H1 (cell line): ENCODE data around the gene DTNB. TPM values are rescaled to one million over a fixed set of nuclear protein-coding genes. Genes with fewer than 3 reads are reported as not detected.

Experiments used
- BCL11A ChIP-seq, 2 experiments: IDR thresholded peaks; one replicate each; pipeline ENCODE4 v1.6.1; 2011; ENCODE audit warnings: low read depth in 2 of 2, low read length in 2 of 2, mild to moderate bottlenecking in 2 of 2
- CTBP2 ChIP-seq: IDR thresholded peaks from 2 replicates; pipeline ENCODE4 v1.7.0; 2011; ENCODE audit warnings: borderline replicate concordance, mild to moderate bottlenecking, moderate library complexity, mixed read lengths, low read length; ENCODE audit not compliant: insufficient read depth, insufficient read length
- EP300 ChIP-seq, 2 experiments: IDR thresholded peaks; 1 replicate in 1 of 2; 2 replicates in 1 of 2; pipeline ENCODE4 v1.6.1; 2011 to 2012; ENCODE audit warnings: low read depth in 2 of 2, low read length in 2 of 2, mild to moderate bottlenecking in 2 of 2, borderline replicate concordance in 1 of 2, inconsistent platforms in 1 of 2, moderate library complexity in 1 of 2
- RXRA ChIP-seq: IDR thresholded peaks from 2 replicates; pipeline ENCODE4 v1.6.1; 2011; ENCODE audit warnings: low read depth, mild to moderate bottlenecking, low read length, moderate library complexity; ENCODE audit not compliant: insufficient read depth
- polyA plus RNA-seq, 7 experiments: library from polyadenylated mRNA; depleted of rRNA in 3 of 7; stranded (reverse) in 5 of 7; unstranded in 2 of 7; fragments of >200 nt in 5 of 7; fragments of 200-250 nt in 2 of 7; gene quantifications; 1 replicate in 5 of 7; 2 replicates in 1 of 7; 4 replicates in 1 of 7; pipeline versions ENCODE4 v1.2.1 to v1.2.3, GENCODE V29; 2011 to 2013; ENCODE audit warnings: missing spikeins in 2 of 7, mixed read lengths in 2 of 7
- total RNA-seq: library from RNA; stranded (reverse); fragmentation: NEBNext Ultra II Directional; extraction: Animal tissue kit (Norgen Biotek cat#: 25700); gene quantifications from 2 replicates; pipeline ENCODE4 v1.2.1, GENCODE V29; 2021

The DTNB gene
- total and polyA plus RNA-seq, 2 of the 8 experiments (the other 6 are each of a cell fraction or from before 2014, with no cell fraction given) = 39.6 to 49.5 TPM

- TF ChIP-seq RXRA = no peak
- TF ChIP-seq CTBP2 = no peak
- TF ChIP-seq BCL11A (IDR thresholded peaks at IDR 0.05; ENCODE audit: low read depth in 2 of 2, low read length in 2 of 2) = no peak
- TF ChIP-seq EP300 (IDR thresholded peaks at IDR 0.05; ENCODE audit: borderline replicate concordance in 1 of 2, low read depth in 2 of 2, low read length in 2 of 2) = no peak
Observed at GRCh38 chr2:25639131-25639530, 34.2 kb downstream of the DTNB start (continued).
